ENCODE measurements around the gene EPS8.

EPS8 gene

DNA sequence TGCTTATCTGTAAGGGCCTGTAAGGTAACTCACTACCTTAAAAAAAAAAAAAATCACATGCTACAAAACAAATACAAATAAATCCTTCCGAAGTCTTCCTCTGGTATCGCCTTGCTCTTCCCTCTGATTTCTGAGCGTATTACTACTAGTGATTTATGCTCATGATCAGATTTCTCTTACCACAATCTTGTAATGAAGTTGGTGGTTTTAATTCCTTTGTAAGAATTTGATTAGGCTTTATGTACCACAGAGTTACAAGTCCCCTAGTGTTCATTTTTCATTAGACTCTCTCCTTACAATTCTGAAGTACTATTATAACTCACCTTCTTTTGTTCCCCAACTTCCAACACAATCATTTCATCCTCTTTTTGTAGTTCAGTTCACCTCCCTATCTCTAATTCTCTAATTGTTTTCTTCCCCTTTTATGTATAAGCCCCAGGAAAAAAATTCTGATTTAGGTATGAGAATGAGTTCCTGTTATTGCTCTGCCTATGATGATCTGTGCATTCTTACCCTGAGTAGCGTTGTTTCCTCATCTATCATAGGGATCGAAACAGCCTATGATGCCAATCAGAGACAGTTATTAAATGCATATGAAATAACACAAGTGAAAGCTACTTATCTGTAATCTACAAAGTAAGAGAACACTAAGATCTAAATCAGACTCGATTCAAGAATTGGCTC lies 81.5 kb downstream of the EPS8 start:
- TF ChIP-seq CTCF (IDR thresholded peaks at IDR 0.05; ENCODE audit: insufficient read depth, low read length, poor library complexity, severe bottlenecking), result no peak
- Histone ChIP-seq H3K36me3 (ENCODE audit: control insufficient read depth, insufficient read depth, low read length) (no peaks in the 10 kb centered on the region), H3K27me3 (replicated peaks; ENCODE audit: control insufficient read depth, insufficient read depth, low read length) (no peaks in the 10 kb centered on the region), H3K4me3 (replicated peaks; ENCODE audit: low read depth, low read length) (no peak overlapping the region)
- no peak for DNase-seq (ENCODE audit: extremely low read depth, insufficient read length)

DNA sequence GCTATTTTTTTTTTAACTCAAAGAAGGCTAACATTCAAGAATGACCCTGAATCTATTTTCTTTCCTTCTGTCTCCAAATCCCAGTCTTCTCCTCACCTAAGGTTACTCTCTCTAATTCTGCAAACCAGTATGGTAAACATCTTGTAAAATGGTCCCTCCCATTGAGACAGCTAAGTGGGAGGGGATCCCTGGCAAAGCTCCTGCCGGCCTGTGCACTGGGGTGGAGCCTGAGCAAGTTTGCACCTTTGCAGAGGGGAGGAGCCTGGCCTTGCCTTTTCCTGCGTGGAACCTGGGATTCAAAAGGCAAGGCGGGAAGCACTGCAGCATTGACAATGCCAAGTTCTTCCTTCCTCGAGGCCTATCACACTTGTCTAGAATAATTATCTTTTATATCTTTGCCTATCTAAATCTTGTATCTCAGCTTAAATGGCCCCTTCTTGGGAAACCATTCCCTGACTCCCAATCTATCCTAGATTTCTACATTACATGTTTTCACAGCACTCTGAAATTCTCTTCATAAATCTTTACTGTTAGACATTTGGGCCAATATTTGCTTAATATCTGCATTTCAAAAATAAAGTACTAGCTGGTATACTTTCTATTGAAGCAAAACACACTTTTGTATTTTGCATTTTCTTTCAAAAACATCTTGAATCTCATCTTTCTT lies 83.0 kb downstream of the EPS8 start:
- Histone ChIP-seq H3K4me3 (replicated peaks; ENCODE audit: low read depth, low read length) (no peak overlapping the region), H3K27me3 (replicated peaks; ENCODE audit: control insufficient read depth, insufficient read depth, low read length) (no peaks in the 10 kb centered on the region), H3K36me3 (ENCODE audit: control insufficient read depth, insufficient read depth, low read length) (no peaks in the 10 kb centered on the region)
- no peak for TF ChIP-seq CTCF (IDR thresholded peaks at IDR 0.05; ENCODE audit: insufficient read depth, low read length, poor library complexity, severe bottlenecking)
- DNase-seq (ENCODE audit: extremely low read depth, insufficient read length), result no peak

DNA sequence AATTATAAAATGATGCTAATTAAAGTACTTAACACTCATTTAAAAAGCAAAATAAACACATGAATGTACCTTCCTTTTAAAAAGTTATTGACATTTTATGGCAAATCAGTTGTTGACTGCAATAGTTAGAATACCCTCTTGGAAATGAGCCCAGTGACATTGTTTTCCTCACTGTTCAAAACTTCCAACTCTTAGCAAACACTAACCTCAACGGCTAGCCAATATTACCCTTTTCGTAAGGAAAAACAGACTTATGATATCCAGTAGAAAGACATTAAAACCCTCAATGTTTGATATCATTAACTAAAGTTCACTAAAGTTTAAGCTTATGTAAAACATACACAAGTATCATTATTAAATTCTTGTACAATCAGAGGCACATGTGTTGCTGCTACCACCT lies 83.6 kb downstream of the EPS8 start:
- TF ChIP-seq CTCF (IDR thresholded peaks at IDR 0.05; ENCODE audit: insufficient read depth, low read length, poor library complexity, severe bottlenecking), result no peak
- no peak overlapping the region for H3K4me3 ChIP-seq (replicated peaks; ENCODE audit: low read depth, low read length)
- no peaks in the 10 kb centered on the region for H3K27me3 ChIP-seq (replicated peaks; ENCODE audit: control insufficient read depth, insufficient read depth, low read length)
- H3K36me3 ChIP-seq (ENCODE audit: control insufficient read depth, insufficient read depth, low read length), result no peaks in the 10 kb centered on the region
- DNase-seq (ENCODE audit: extremely low read depth, insufficient read length), result no peak

DNA sequence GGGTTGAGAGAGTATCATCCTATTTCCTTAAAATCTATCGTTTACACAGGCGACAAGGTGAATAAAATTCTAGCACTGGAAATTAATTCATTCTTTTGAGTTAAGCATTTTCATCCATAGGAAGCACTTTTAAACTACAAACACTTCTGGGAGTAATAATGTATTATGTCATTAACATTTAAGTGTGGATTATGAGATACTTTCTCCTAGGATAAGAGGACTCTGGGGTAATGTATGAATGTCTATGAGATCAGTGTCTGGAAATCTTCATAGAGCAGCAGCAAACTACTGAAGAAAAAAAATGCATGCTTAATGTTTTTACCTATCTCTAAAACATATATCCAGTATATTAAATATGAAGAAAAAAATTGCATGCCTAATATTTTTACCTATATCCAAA lies 86.9 kb downstream of the EPS8 start:
- no peaks in the 10 kb centered on the region for H3K27me3 ChIP-seq (replicated peaks; ENCODE audit: control insufficient read depth, insufficient read depth, low read length)
- H3K4me3 ChIP-seq (replicated peaks; ENCODE audit: low read depth, low read length), result no peak overlapping the region
- DNase-seq (ENCODE audit: extremely low read depth, insufficient read length), result no peak
- no peak for TF ChIP-seq CTCF (IDR thresholded peaks at IDR 0.05; ENCODE audit: insufficient read depth, low read length, poor library complexity, severe bottlenecking)
- H3K36me3 ChIP-seq (ENCODE audit: control insufficient read depth, insufficient read depth, low read length), result no peaks in the 10 kb centered on the region

- H3K4me3 ChIP-seq (replicated peaks; ENCODE audit: low read depth, low read length), result no peak overlapping the region
- no peak for DNase-seq (ENCODE audit: extremely low read depth, insufficient read length)
- H3K36me3 ChIP-seq (ENCODE audit: control insufficient read depth, insufficient read depth, low read length), result no peaks in the 10 kb centered on the region
- no peak for TF ChIP-seq CTCF (IDR thresholded peaks at IDR 0.05; ENCODE audit: insufficient read depth, low read length, poor library complexity, severe bottlenecking)
- H3K27me3 ChIP-seq (replicated peaks; ENCODE audit: control insufficient read depth, insufficient read depth, low read length), result no peaks in the 10 kb centered on the region
Observed at GRCh38 chr12:15701631-15702156, 87.5 kb downstream of the EPS8 start.
